H1 (cell line): ENCODE measurements around the gene H2BK1. TPM values are rescaled to one million over a fixed set of nuclear protein-coding genes. Genes with fewer than 3 reads are reported as not detected.

ENCODE experiments used
- polyA plus RNA-seq, 7 experiments: library from polyadenylated mRNA; depleted of rRNA in 3 of 7; stranded (reverse) in 5 of 7; unstranded in 2 of 7; fragments of >200 nt in 5 of 7; fragments of 200-250 nt in 2 of 7; gene quantifications; 1 replicate in 5 of 7; 2 replicates in 1 of 7; 4 replicates in 1 of 7; pipeline versions ENCODE4 v1.2.1 to v1.2.3, GENCODE V29; 2011 to 2013; ENCODE audit warnings: missing spikeins in 2 of 7, mixed read lengths in 2 of 7
- total RNA-seq: library from RNA; stranded (reverse); fragmentation: NEBNext Ultra II Directional; extraction: Animal tissue kit (Norgen Biotek cat#: 25700); gene quantifications from 2 replicates; pipeline ENCODE4 v1.2.1, GENCODE V29; 2021
- TF ChIP-seq, protein P1 (sequence below): IDR thresholded peaks from 2 replicates; pipeline ENCODE4 v1.6.1; 2011; ENCODE audit warnings: low read length, improper control_type of control experiment

H2BK1 gene
- total and polyA plus RNA-seq, 2 of the 8 experiments (the other 6 are each of a cell fraction or from before 2014, with no cell fraction given): not detected

DNA sequence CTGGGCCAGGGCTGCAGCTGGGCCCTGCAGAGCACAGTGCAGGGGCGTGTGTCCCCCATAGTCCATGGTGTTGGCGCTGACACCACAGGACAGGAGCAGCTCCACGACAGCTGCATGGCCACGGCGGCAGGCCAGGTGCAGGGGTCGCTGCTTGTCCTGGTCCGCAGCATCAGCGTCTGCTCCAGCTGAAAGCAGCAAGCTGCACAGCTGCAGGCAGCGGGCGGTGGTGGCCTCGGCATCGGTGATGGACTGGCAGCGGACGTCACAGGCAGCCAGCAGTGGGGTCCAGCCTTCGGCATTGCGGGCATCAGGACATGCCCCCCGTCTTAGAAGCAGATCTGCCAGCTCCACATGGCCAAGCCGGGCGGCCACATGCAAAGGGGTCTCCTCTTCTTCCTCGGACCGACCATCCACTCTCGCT is 29.3 kb downstream of the H2BK1 start (continued):
- TF ChIP-seq, protein P1, sequence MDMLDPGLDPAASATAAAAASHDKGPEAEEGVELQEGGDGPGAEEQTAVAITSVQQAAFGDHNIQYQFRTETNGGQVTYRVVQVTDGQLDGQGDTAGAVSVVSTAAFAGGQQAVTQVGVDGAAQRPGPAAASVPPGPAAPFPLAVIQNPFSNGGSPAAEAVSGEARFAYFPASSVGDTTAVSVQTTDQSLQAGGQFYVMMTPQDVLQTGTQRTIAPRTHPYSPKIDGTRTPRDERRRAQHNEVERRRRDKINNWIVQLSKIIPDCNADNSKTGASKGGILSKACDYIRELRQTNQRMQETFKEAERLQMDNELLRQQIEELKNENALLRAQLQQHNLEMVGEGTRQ: no peak
